Left kidney (tissue), 2 donors: ENCODE measurements around the gene SEC23B. TPM values are rescaled to one million over a fixed set of nuclear protein-coding genes. Genes with fewer than 3 reads are reported as not detected.

Experiments
- DNase-seq: peaks from one replicate; pipeline ENCODE4 v3.0.0-alpha.2; 2013
- polyA plus RNA-seq: library from polyadenylated mRNA; unstranded; fragments of 120-200 nt; gene quantifications from one replicate; pipeline ENCODE4 v1.2.1, GENCODE V29; 2013; ENCODE audit not compliant: insufficient read length

The SEC23B gene
- polyA plus RNA-seq, 1 donor: 63.3 TPM

DNA sequence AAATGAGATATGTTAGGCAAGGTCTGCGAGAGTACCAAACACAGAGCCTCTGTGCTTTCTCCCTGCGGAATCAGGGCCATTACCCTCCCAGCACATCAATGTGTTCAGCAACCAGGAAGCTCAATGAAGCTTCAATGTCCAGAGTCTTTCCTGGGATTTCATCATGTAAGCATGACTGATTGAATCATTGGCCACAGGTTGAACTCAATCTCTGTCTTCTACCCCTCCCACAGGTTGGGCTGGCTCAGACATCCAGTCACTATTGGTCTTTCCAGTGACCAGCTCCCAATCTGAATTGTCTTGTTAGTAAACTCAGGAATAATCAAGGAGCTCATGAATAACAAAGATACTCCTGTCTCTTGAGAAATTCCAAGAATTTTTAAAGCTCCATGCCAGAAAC, 77.4 kb downstream of the SEC23B start:
- DNase-seq: no peak

DNA sequence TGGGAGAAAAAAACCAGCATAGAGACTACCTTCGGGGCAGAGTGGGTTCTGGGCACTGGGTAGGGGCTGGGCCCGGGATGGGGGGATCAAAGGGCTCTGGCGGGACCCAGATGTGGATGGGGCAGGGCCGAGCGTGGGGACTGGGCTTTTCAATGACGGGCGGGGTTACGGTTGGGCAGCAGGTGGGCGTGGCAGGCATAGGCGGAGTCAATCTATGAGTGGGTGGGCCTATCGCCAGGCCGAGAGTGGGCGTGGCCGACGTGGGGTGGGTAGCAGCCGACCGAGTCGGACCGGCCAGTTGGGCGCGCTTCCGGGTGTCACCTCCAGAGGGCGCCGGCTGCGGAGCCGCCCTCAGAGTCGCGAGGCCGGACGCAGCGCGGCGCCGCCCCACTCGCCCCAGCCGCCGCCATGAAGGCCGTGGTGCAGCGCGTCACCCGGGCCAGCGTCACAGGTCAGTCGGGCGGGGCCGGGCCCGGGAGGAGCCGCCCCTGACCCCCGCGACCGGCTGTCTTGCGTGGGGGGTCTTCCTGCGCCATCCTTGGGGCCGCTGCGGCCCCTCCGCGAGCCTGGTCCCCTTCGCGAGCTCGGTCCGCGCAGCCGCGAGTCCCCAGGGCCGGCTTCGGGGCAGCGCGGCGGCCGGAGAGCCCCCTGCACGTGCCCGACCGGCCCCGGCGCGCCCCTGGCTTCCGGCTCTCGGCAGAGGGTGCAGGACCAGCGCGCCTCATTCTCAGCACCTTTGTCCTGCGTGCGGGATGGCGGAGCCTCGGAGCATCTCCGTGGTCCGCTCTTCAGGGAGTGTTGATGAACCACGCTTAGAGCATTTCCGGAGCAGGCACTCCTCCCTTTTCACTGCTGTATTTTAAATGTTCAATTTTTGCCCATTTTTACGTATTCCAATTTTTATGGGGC, 80.2 kb downstream of the SEC23B start, which contains the start of gene DTD1:
Gene DTD1 (plus strand): TSS at position 390 of the 909 bp plus-strand sequence. CDS start 19 bp downstream, at position 409.
- peak; percentile 75 for DNase-seq

DNA sequence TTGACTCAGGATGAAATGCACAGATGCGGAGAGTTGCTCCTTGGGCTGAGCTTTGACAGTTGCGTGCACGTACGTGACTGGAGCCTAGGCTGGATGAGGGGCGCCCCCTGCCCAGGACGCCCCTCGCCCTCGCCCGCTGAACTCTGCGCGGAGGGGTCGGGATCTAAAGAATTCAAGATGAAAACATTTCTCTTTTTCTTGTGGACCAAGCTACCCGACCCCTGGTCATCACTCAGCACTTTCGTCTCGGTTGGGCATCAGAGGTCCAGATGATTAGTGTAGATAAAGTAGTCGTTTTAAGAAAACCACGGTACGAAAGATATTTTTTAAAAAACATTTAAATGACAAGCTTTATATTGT, 80.8 kb downstream of the SEC23B start:
- no peak for DNase-seq

DNA sequence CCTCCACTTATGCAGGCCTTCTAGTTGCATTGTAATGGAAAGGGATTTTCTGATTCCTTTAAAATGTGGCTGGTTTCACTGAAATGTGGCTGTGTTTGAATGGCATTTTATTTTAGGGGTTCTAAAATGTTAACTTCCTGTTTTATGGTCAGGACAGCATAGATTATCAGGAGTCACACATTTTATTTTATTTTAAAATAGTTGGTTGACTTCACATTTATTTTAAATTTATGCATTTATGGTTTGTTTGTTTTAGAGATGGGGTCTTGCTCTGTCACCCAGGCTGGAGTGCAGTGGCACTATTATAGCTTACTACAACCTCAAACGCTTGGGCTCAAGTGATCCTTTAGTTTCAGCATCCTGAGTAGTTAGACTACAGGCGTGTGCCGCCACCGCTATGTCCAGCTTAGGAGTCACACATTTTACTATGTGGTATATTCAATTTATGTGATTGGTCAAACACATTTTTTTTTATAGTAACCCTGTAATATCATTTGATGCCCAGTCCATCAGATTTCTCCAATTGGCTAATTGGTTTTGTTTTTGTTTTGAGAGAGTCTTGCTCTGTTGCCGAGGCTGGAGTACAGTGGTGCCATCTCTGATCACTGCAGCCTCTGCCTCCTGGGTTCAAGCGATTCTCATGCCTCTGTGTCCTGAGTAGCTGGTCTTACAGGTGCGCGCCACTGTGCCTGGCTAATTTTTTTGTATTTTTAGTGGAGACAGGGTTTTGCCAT, 82.4 kb downstream of the SEC23B start:
- DNase-seq: no peak

DNA sequence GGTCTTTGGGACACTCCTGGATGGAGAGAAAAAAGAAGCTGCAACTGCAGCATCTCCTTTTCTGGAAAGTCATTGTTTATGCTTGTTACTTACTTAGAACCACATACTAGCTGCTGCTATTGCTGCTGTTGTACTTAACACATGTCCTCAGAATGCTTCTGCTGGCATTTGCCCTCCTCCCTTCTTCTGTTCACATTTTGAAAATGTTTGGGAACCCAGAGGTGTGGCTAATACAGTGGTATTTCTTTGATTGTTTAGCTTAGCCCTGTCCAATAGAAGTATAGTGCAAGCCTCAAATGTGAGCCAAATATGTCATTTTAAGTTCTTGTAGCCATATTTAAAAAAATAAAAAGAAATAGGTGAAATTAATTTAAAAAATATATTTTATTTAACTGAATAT, 88.5 kb downstream of the SEC23B start:
- no peak for DNase-seq

DNA sequence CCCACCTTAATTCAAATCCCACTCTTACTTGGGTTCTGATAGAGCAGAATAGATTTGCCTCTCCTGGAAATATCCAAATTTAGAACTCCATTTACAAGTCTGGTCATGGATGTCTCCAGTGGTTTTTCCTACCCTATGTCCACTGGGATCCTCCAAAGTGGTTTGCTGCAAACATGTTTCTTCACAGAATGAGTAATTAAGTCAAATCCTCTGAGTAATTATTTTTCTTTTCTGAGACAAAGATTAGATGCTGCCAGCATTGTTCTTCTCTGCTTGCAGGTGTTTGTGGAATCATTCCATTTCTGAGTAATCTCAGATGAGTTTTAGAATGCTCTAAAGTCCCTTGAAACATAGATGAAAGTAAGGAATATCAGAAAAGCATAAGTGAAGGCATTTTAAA, 102.0 kb downstream of the SEC23B start:
- no peak for DNase-seq

Other genes with a start within 250 kb of the SEC23B start
- gene ZNF133, start 219.4 kb upstream of the SEC23B start, polyA plus RNA-seq: 35.1 TPM
- 11.8 TPM for gene DZANK1, start 40.9 kb upstream of the SEC23B start, polyA plus RNA-seq
- 22.8 TPM for gene POLR3F, start 40.5 kb upstream of the SEC23B start, polyA plus RNA-seq
- gene RBBP9, start 10.7 kb upstream of the SEC23B start, polyA plus RNA-seq: 33.4 TPM
- gene SMIM26, start 59.5 kb downstream of the SEC23B start, polyA plus RNA-seq: 74.8 TPM
- gene DTD1, start 80.1 kb downstream of the SEC23B start, polyA plus RNA-seq: 28.3 TPM